ENCODE results near the gene VASP. TPM values are rescaled to one million over a fixed set of nuclear protein-coding genes. Genes with fewer than 3 reads are reported as not detected.

VASP gene
- total and polyA plus RNA-seq, 9 of the 15 experiments (the other 6 are each of a cell fraction or from before 2014, with no cell fraction given) = 16.7 to 261 (median 112) TPM

DNA sequence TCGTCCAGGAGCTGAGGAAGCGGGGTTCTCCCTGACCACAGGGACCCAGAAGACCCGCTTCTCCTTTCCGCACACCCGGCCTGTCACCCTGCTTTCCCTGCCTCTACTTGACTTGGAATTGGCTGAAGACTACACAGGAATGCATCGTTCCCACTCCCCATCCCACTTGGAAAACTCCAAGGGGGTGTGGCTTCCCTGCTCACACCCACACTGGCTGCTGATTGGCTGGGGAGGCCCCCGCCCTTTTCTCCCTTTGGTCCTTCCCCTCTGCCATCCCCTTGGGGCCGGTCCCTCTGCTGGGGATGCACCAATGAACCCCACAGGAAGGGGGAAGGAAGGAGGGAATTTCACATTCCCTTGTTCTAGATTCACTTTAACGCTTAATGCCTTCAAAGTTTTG lies 18.9 kb downstream of the VASP start:
- intact Hi-C loops (cut with micrococcal nuclease) = no loop called here
- DNase-seq (ENCODE audit: extremely low read depth in 1 of 4, low spot score in 3 of 4) = peak; percentile 76 to 89 (median 82)
- CTCF ChIA-PET (ENCODE audit: low intra/inter-chr PET ratio) = interaction anchor here (3.3 kb wide), 1 partner anchor 116 kb away, joined by 34 read pairs; no protein-coding TSS in a partner anchor
- Histone ChIP-seq H3K9me1 (ENCODE audit: control insufficient read depth, insufficient read depth, low read length) (peaks cover 5% of the 10 kb centered on the region), H4K20me1 (replicated peaks; ENCODE audit: control insufficient read depth, insufficient read depth, low read length) (peaks cover 10% of the 10 kb centered on the region), H3K9ac (ENCODE audit: insufficient read depth in 1 of 2, low read depth in 2 of 2, low read length in 2 of 2) (no peak overlapping the region), H3K4me2 (ENCODE audit: insufficient read depth, low read length) (no peak overlapping the region), H3K4me3 (no peak overlapping the region), H3K9me3 (replicated peaks; ENCODE audit: control insufficient read depth, insufficient read depth, low read depth, low read length) (no peaks in the 10 kb centered on the region; the same call in 1 of the 2 replicates), H3K27me3 (ENCODE audit: control insufficient read depth in 2 of 2, insufficient read depth in 2 of 2, low read length in 2 of 2) (no peaks in the 10 kb centered on the region), H3K79me2 (ENCODE audit: control insufficient read depth, insufficient read depth, low read length) (no peaks in the 10 kb centered on the region), H3K4me1 (replicated peaks in 1 of 2; ENCODE audit: control insufficient read depth in 2 of 2, insufficient read depth in 2 of 2, low read length in 2 of 2) (peaks cover 3 to 35% of the 10 kb centered on the region in 2 experiments; a peak in 3 of 5 replicates), H3K36me3 (ENCODE audit: control insufficient read depth, insufficient read depth, low read length) (peaks cover 72% of the 10 kb centered on the region), H3K27ac (ENCODE audit: extremely low read depth, low read depth, low read length) (no peak overlapping the region), H2AFZ (ENCODE audit: low read depth, low read length) (no peak overlapping the region)
- in situ Hi-C loops (cut with MboI) = no loop called here
- POLR2A ChIA-PET = interaction anchor here (0.6 to 2.7 kb wide), 5 partner anchors 11 to 87 kb away, joined by 3 to 10 read pairs (median 4); no protein-coding TSS in a partner anchor
- FAIRE-seq = peak; percentile 85
- peak; percentile 77 for ATAC-seq
- TSS peak; percentile 45 for BruUV-seq (replicated peaks)
- WGBS (ENCODE audit: insufficient coverage, low coverage, missing lambda C conversion rate) = 62% methylated on average over 7 of the region's 9 CpGs
- peak; percentile 26 for TF ChIP-seq SP2 (IDR thresholded peaks at IDR 0.05; ENCODE audit: extremely low read depth, low read depth, low read length, poor library complexity, severe bottlenecking)
- peak; percentile 5; the same call in 1 of the 2 replicates for TF ChIP-seq SUPT5H (IDR thresholded peaks at IDR 0.05)
- TF ChIP-seq XRCC3 (IDR thresholded peaks at IDR 0.05) = no peak
- TF ChIP-seq GATAD2B (IDR thresholded peaks at IDR 0.05; ENCODE audit: borderline replicate concordance) = no peak
- no peak for TF ChIP-seq SREBF1 (IDR thresholded peaks at IDR 0.05; ENCODE audit: borderline replicate concordance, low read depth, low read length)
- TF ChIP-seq ELF1 (tag; IDR thresholded peaks at IDR 0.05) = no peak
- TF ChIP-seq POLR2A (conservative IDR thresholded peaks at IDR 0.05) = 0 out of 2 replicates have a peak, but pooled peaks have one; percentile 25
- TF ChIP-seq VEZF1 (CRISPR knock-in tag; IDR thresholded peaks at IDR 0.05) = peak; percentile 42; the same call in 1 of the 2 replicates
- TF ChIP-seq PTRF (tag; IDR thresholded peaks at IDR 0.05) = no peak
- TF ChIP-seq, protein P1, sequence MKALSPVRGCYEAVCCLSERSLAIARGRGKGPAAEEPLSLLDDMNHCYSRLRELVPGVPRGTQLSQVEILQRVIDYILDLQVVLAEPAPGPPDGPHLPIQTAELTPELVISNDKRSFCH (CRISPR knock-in tag; IDR thresholded peaks at IDR 0.05) = no peak
- TF ChIP-seq, protein P1 (tag; IDR thresholded peaks at IDR 0.05) = no peak
- TF ChIP-seq FOS (IDR thresholded peaks at IDR 0.05; ENCODE audit: extremely low read depth, insufficient read length) = peak; percentile 80
- TF ChIP-seq PHTF2 (CRISPR knock-in tag; IDR thresholded peaks at IDR 0.05) = no peak
- peak; percentile 39; the same call in 1 of the 2 replicates for TF ChIP-seq EGR1 (conservative IDR thresholded peaks at IDR 0.05)
- no peak for TF ChIP-seq XRCC5 (IDR thresholded peaks at IDR 0.05; ENCODE audit: low read depth, low read length)
- TF ChIP-seq JUND (IDR thresholded peaks at IDR 0.05; ENCODE audit: borderline replicate concordance, low read depth, low read length) = peak; percentile 43; the same call in 1 of the 2 replicates
- TF ChIP-seq JUND (tag; IDR thresholded peaks at IDR 0.05; ENCODE audit: borderline replicate concordance, low read depth, low read length) = no peak
- TF ChIP-seq TCF7L2 (IDR thresholded peaks at IDR 0.05; ENCODE audit: low read depth, low read length) = peak; percentile 64; the same call in 1 of the 2 replicates
- peak; percentile 56 for TF ChIP-seq POLR2AphosphoS5 (IDR thresholded peaks at IDR 0.05; ENCODE audit: control insufficient read depth, insufficient read depth, low read depth, low read length)
- TF ChIP-seq, protein P2, sequence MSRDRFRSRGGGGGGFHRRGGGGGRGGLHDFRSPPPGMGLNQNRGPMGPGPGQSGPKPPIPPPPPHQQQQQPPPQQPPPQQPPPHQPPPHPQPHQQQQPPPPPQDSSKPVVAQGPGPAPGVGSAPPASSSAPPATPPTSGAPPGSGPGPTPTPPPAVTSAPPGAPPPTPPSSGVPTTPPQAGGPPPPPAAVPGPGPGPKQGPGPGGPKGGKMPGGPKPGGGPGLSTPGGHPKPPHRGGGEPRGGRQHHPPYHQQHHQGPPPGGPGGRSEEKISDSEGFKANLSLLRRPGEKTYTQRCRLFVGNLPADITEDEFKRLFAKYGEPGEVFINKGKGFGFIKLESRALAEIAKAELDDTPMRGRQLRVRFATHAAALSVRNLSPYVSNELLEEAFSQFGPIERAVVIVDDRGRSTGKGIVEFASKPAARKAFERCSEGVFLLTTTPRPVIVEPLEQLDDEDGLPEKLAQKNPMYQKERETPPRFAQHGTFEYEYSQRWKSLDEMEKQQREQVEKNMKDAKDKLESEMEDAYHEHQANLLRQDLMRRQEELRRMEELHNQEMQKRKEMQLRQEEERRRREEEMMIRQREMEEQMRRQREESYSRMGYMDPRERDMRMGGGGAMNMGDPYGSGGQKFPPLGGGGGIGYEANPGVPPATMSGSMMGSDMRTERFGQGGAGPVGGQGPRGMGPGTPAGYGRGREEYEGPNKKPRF (IDR thresholded peaks at IDR 0.05; ENCODE audit: low read depth, low read length) = no peak
- TF ChIP-seq EP300 (IDR thresholded peaks at IDR 0.05; ENCODE audit: low read length) = no peak
- no peak for TF ChIP-seq MXI1 (IDR thresholded peaks at IDR 0.05; ENCODE audit: low read depth, low read length)

Data from K562 (cell line).